D341Med (cell line): Measurements from ENCODE around the gene SRSF3.
A peak's percentile ranks its signal among the peaks of the same experiment; 100 is the strongest.
"Not testable (repeated sequence)": the region's sequence is repeated elsewhere in the genome, so short reads cannot be mapped to it uniquely, and the experiment has no call there.

Experiments used
- DNase-seq: peaks from one replicate; pipeline ENCODE4 v3.0.0; 2012; ENCODE audit warnings: low spot score

Gene SRSF3

GRCh38 chr6:36576578-36576977 is 17.6 kb upstream of the SRSF3 start:
- DNase-seq = no peak

GRCh38 chr6:36577301-36577700 is 16.9 kb upstream of the SRSF3 start:
- no peak for DNase-seq

- no peak for DNase-seq
Observed at GRCh38 chr6:36578030-36578429, 16.1 kb upstream of the SRSF3 start.

- DNase-seq = no peak
Observed at GRCh38 chr6:36578431-36578830, 15.7 kb upstream of the SRSF3 start.

- no peak for DNase-seq
Observed at GRCh38 chr6:36580184-36580526, 14.0 kb upstream of the SRSF3 start.

GRCh38 chr6:36581716-36582115 is 12.4 kb upstream of the SRSF3 start:
- DNase-seq = no peak

- no peak for DNase-seq
Observed at GRCh38 chr6:36586606-36587005, 7.6 kb upstream of the SRSF3 start.

- not testable (repeated sequence) for DNase-seq
Observed at GRCh38 chr6:36589025-36589400, 5.1 kb upstream of the SRSF3 start.

- no peak for DNase-seq
Observed at GRCh38 chr6:36590237-36590636, 3.9 kb upstream of the SRSF3 start.

- DNase-seq = no peak
Observed at GRCh38 chr6:36592221-36592655, 1.9 kb upstream of the SRSF3 start.

- peak; percentile 56 for DNase-seq
Observed at GRCh38 chr6:36593569-36594028, 563 bp upstream of the SRSF3 start.

GRCh38 chr6:36594816-36595643 is 868 bp downstream of the SRSF3 start:
- DNase-seq = no peak

- no peak for DNase-seq
Observed at GRCh38 chr6:36596356-36596755, 2.2 kb downstream of the SRSF3 start.

- DNase-seq = no peak
Observed at GRCh38 chr6:36597775-36598174, 3.6 kb downstream of the SRSF3 start.

GRCh38 chr6:36598326-36598725 is 4.2 kb downstream of the SRSF3 start:
- DNase-seq = no peak

- no peak for DNase-seq
Observed at GRCh38 chr6:36598739-36599318, 4.7 kb downstream of the SRSF3 start.

GRCh38 chr6:36599791-36600209 is 5.6 kb downstream of the SRSF3 start:
- DNase-seq = peak; percentile 47

- no peak for DNase-seq
Observed at GRCh38 chr6:36600564-36601146, 6.5 kb downstream of the SRSF3 start.

GRCh38 chr6:36601818-36602217 is 7.7 kb downstream of the SRSF3 start:
- DNase-seq = not testable (repeated sequence)

- DNase-seq = no peak
Observed at GRCh38 chr6:36603222-36604089, 9.3 kb downstream of the SRSF3 start.

- no peak for DNase-seq
Observed at GRCh38 chr6:36604090-36605060, 10.2 kb downstream of the SRSF3 start.
